Stimulated activated CD8-positive, alpha-beta memory T cell treated with anti-CD3 and anti-CD28 coated beads, Interleukin-4, amount 100 ng/mL, for 4 hours (primary cell): ENCODE measurements around the gene STK38L.

Source experiments
- DNase-seq, 2 donors: peaks; one replicate each; pipeline ENCODE4 v3.0.0-alpha.2; 2020; ENCODE audit warnings: low read depth in 2 of 2, low spot score in 1 of 2

The STK38L gene

GRCh38 chr12:27309995-27310315 lies 65.9 kb downstream of the STK38L start:
- no peak for DNase-seq

- DNase-seq: no peak
These were observed 72.9 kb downstream of the STK38L start for GRCh38 chr12:27316947-27317346.

DNA sequence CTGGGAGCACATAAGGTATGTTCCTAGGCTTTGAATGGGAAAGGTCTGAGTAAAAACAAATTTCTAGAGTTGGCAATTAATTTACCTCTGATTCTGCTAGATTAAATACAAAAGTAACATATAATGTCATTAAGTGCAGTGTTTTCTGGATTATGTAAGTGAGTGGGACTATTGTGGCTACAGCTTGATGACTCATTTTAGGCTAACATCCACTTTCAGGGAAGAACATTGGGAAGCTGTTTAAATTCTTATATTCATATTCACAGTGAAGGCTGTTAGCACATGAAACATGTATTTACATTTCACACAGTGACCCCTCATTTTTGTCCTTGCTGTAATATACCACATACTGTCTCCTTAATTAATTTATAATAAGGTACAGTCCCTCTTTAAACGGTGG lies 75.3 kb downstream of the STK38L start:
- no peak for DNase-seq

DNA sequence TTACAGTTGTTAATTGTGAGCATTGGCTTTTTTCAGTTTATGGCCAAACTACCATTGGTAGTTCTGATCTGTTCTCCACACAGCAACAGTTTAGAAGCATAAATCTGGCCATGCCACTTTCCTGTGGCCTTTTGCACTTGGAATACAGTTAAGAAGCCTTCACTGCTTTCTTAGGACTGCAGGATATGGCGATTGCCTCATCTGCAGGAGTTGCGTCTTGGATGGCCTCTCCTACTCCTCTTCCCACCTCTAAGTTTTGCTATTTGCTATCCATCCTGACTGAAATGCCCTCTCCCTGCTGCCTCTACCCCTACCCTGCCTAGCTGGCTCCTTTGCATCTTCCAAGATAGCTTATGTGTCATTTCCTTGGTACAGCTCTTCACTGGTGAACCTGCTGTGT lies 75.8 kb downstream of the STK38L start:
- no peak for DNase-seq

GRCh38 chr12:27324530-27324929 lies 80.4 kb downstream of the STK38L start:
- no peak for DNase-seq

DNA sequence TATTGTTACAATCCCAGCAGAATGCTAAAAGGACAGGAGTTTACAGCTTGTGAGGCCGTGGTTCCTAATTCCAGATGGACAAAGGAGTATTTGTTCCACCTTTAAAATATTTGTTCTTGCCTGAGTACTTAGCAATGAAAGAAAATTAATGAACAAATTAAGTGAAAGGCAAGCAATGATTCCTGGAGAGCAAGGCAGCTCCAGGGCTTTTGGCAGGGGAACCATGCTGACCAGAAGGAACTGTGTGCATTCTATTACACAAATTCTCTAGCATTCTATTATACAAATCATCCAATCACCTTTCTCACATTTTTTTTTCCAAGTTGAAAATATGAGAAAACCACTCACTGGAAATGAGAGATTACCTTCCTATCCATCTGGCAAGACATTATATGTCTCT lies 86.8 kb downstream of the STK38L start:
- DNase-seq: no peak

- DNase-seq: no peak
These were observed 87.3 kb downstream of the STK38L start for GRCh38 chr12:27331291-27331926.

DNA sequence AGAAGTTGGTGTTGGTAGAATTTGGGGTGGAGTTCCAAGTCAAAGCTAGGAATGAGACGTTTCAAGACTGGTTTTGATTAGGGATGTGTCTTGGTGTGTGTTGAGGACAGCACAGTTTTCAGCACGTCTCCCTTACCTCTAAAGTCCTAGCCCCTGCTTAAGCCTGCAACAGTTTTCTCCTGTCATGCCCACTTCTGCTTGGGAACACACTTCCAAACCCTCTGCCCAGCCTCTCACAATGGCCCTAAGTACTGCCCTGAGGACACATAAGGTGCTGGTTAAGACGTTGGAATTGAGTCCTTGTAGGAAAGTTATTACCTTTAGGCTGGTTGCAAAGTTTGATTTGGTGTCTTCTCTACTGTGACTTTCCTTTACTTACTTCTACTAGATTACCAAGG lies 87.8 kb downstream of the STK38L start:
- DNase-seq: no peak

DNA sequence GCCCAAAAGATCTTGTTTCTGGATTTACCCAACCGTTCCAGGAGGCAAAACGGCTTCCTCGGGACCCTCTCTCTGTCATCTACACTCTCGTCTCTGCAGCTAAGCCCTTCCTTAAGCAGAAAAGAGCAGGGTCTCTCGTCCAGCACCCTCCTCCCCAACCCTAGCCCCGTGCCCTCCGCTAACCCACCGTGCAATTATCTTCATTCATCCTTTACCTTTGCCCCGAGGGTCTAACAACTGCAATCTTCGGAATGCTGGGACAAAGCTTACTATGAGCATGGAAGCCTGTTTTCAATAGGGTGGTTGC lies 88.3 kb downstream of the STK38L start:
- no peak for DNase-seq

GRCh38 chr12:27332714-27333402 lies 88.8 kb downstream of the STK38L start, which contains the start of gene BMAL2:
BMAL2 (plus strand) TSS chr12:27332836; CDS start chr12:27333073, 237 bp downstream.
- no peak for DNase-seq

- peak in 1 of 2 donors; percentile 7 for DNase-seq
These were observed 89.4 kb downstream of the STK38L start for GRCh38 chr12:27333403-27334009.

DNA sequence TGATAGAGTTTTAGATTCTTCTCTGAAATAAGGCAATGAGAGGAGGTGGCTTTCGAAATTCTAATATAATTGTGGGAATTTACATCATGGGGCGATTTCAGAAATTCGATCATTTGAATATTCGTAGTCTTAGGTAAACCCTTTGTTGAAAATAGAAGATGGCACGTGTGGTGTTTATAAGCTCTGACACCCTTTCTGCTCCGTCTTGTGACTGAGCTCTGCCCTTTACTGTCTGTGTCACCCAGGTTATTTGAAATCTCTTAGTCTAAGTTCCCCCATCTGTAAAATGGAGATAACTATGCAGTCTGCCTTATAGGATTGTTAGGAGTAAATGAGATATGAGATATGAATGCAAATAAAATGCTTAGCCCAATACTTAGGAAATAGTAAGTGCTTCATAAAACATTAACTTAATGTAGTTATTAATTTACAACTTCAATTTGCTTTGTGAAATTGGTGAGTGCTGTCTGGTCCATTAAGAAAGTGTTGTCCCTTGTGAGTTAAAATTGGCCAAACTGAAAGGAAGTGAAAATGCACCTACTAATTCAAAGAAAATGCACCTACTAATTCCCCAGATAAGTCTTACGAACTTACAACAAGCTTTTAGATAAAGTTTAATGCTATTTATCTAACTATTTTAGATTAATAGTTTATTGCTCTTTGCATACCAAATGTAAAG lies 90.1 kb downstream of the STK38L start:
- DNase-seq: no peak

- no peak for DNase-seq
These were observed 90.6 kb downstream of the STK38L start for GRCh38 chr12:27334721-27335082.

DNA sequence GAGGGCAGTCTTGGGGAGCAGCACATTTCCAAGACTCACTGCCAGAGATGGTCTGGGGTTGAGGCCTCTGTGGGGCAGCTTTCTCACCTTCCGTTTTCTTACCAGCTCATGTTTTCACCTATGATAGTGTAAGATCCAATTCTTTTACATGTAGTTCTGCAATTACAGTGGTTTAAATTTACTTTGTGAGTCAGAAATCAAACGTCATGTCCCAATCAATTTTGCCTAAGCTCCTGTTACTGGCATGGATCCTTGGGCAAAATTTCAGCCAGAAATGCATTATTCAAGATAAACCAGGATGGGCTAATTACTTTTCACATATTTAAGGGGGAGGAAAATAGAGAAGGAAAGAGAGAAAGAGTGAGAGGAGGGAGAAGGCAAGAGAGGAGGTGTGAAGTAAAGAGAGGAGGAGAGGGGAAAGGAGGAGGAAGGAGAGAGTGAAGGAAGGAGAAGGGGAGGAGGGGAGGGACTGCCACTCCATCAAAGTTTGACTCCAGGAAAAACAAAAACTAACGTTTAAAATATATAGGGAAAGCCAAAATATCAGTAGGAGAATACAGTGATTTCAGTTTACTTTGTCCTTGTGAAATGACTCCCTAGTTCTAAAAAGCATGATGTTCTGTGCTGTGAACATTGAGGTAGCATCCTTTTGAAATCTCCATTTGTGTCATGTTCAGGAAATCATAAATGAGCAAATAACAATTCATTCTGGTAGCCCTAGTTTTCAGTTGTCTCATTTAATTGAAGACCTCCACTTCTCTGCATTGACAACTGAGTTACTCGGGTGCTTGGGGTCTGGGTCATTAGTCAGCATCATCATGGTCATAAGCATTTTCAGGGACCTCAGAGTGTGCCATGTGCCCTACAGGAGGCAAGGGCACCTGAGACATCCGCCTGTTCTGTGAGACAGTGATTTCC lies 91.5 kb downstream of the STK38L start:
- no peak for DNase-seq

DNA sequence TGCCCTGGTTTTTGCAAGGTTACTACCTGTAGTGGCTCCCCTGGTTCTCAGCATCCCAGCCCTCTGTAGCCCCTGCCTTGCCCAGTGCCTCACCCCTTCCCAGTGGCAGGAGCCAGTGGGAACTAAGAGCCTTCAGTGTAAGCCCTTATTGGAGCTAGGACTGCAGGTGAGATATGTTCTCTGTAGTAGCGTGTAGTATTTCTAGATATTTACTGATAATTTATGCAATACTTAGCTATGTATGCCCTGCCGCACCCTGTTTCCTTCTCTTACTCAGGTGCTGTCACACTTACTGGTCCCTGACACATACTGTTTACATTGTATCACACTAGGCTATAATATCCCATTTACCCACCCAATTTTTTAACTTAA lies 92.2 kb downstream of the STK38L start:
- no peak for DNase-seq

GRCh38 chr12:27337376-27337775 lies 93.3 kb downstream of the STK38L start:
- no peak for DNase-seq

GRCh38 chr12:27338473-27338872 lies 94.4 kb downstream of the STK38L start:
- no peak for DNase-seq

- no peak for DNase-seq
These were observed 96.9 kb downstream of the STK38L start for GRCh38 chr12:27340971-27341370.

GRCh38 chr12:27342536-27342935 lies 98.5 kb downstream of the STK38L start:
- no peak for DNase-seq

DNA sequence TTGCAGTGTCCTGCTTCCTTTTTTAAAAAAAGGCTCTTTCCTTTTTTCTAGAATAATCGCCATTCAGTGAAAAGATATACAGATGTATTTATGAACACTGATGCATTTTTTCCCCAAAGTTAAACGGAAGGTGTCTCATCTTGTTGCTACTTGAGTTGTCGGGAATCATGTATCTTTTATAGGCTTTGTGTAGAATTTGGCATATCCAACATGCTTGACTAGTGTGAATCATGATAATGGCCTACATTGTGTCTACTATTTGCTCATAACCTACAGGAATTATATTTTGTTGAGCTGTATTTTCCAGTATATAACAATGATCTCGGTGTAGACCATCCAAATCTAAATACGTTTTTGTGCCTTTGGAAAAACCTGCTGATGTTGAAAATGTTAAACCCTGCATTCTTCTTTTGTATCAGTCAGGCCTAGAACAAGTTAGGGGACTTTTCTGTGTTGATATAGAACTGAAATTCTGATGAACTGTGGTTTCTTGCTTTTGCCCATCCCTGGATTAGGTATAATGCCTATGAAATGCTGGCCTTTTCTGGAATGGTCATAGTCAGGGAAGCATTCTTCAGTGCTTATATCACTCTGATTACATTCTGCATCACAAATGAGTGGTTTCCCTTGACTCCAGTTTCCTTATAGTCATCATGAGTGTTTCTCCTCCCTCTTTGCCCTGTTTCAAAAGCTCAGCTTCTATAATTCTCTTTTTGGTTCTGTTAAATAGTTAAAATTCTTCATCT lies 99.3 kb downstream of the STK38L start:
- no peak for DNase-seq

GRCh38 chr12:27344246-27344645 lies 100.2 kb downstream of the STK38L start:
- no peak for DNase-seq
